Dedifferentiated amniotic fluid mesenchymal stem cell (primary cell): ENCODE results near the gene CWC22.

Experiments used
- DNase-seq: peaks from one replicate; pipeline ENCODE4 v3.0.0-alpha.2; 2016; ENCODE audit errors: extremely low spot score

CWC22 gene

DNA sequence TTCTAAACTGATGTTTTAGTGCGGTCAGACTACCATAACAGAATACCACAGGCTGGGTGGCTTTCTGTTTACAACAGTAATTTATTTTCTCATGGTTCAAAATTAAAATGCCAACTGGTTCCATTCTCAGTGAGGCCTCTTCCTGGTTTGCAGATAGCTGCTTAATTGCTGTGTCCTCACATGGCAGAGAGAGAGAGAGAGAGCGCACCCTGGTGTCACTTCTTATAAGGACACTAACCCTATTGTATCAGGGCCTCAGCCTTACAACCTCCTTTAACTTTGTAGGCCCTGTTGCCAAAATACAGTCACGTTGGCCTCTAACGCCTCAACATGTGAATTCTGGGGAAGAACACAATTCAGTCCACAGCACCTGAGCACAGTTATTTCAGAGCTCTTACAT, 108.2 kb downstream of the CWC22 start:
- no peak for DNase-seq
